Activated T-cell treated with anti-CD3 and anti-CD28 coated beads, Interleukin-2, amount 50 U/mL, for 24 hours (primary cell): ENCODE results near the gene CFAP45.

Experiments used
- DNase-seq: peaks from one replicate; pipeline ENCODE4 v3.0.0-alpha.2; 2020
- H3K27ac Mint-ChIP-seq: 2 replicates; pipeline ENCODE4 v1.8.0; 2020; ENCODE audit warnings: mild to moderate bottlenecking, mixed read lengths
- H3K27me3 Mint-ChIP-seq: 2 replicates; pipeline ENCODE4 v1.8.0; 2020; ENCODE audit warnings: mixed read lengths
- H3K36me3 Mint-ChIP-seq: 2 replicates; pipeline ENCODE4 v1.8.0; 2020; ENCODE audit warnings: low read depth, mixed read lengths
- H3K4me1 Mint-ChIP-seq: 2 replicates; pipeline ENCODE4 v1.8.0; 2020; ENCODE audit warnings: low read depth, mixed read lengths
- H3K4me3 Mint-ChIP-seq: 2 replicates; pipeline ENCODE4 v1.8.0; 2020; ENCODE audit warnings: mild to moderate bottlenecking, moderate library complexity, mixed read lengths
- H3K9me3 Mint-ChIP-seq: 2 replicates; pipeline ENCODE4 v1.8.0; 2020; ENCODE audit warnings: mixed read lengths

CFAP45 gene

DNA sequence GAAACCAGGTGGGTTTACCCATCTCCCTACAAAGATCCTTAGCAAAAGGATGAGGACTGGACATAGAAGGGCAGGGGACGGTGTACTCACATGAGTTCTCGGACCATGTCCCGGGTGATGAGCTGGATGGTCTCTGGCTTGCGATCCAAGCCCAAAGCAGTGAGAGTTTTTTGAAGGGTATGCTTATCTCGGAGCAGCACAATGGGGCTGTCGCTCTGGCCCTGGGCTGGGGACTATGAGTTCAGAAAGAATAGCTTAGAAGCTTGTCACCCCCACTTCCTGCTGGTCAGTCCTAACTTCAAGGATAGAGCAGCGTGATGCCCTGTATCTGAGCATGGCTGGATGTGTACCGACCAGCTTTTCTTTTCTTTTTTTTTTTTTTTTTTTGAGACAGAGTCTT is 9.6 kb downstream of the CFAP45 start:
- H3K4me3 Mint-ChIP-seq: no peak overlapping the region
- H3K9me3 Mint-ChIP-seq: no peaks in the 10 kb centered on the region
- no peak for DNase-seq
- H3K27me3 Mint-ChIP-seq: no peaks in the 10 kb centered on the region
- peaks cover 13% of the 10 kb centered on the region for H3K4me1 Mint-ChIP-seq
- H3K27ac Mint-ChIP-seq: peak overlapping the region; percentile 0
- no peaks in the 10 kb centered on the region for H3K36me3 Mint-ChIP-seq

DNA sequence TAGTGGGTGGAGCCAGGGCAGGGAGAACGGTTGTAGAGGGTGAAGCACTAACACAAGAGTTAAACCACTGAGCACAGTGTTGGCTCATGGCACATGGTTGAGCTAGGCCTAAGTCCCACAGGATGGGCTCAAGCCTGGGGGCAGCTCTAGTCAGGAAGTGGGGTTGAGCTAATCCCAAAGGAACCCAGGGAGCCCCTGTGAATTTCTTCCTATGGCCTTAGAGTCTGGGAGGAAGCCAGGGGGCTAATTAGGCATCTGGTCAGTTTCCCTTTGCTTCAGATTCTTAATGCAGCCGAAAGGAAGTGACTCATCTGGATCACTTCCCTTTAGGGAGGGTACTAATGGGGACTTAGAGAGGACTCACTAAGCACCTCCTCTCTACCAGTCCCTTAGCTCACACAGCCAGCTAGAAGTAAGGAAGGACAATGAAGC is 10.1 kb downstream of the CFAP45 start:
- Mint-ChIP-seq H3K4me3 (no peak overlapping the region), H3K9me3 (no peaks in the 10 kb centered on the region), H3K4me1 (peaks cover 13% of the 10 kb centered on the region), H3K36me3 (no peaks in the 10 kb centered on the region), H3K27ac (no peak overlapping the region), H3K27me3 (no peaks in the 10 kb centered on the region)
- no peak for DNase-seq

DNA sequence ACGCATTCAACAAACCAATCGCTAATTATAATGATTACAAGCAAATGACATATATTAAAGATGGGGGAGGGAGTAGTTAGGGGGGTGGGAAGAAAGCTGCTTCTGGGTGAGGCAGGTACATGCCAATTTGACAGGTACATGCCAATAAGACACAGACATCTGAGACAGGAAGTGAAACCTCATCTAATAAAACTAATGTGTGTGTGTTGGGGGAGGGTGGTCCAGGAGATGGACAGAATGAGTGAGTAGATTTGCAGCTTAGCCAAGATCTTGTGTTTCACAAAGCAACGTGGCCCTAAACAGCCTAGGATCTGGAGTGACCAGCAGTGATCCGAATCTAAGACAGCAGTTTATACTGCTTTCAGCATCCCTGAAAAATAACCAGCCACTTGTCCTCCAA is 10.8 kb downstream of the CFAP45 start:
- DNase-seq: no peak
- H3K4me3 Mint-ChIP-seq: no peak overlapping the region
- H3K27ac Mint-ChIP-seq: no peak overlapping the region
- H3K27me3 Mint-ChIP-seq: no peaks in the 10 kb centered on the region
- peaks cover 13% of the 10 kb centered on the region for H3K4me1 Mint-ChIP-seq
- H3K36me3 Mint-ChIP-seq: no peaks in the 10 kb centered on the region
- H3K9me3 Mint-ChIP-seq: no peaks in the 10 kb centered on the region

DNA sequence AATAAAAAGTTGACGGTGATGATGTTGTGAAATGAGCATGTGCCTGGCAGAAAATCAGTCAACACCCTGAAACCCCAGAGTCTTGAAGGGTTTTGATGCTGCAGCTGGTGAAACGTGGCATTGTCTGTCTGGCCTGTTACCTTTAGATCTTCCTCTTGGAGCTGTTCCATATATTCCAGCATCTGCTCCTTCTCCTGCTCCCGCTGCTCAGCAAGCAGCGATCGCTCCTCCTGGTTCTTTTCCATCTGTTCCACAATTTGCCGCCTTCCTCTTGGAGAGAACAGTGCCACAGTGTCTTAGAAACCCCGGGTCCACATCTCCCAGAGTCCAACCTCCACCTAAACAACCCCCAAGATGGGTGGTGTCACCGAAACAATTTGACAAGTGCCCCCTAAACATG is 15.7 kb downstream of the CFAP45 start:
- H3K27me3 Mint-ChIP-seq: no peaks in the 10 kb centered on the region
- H3K4me1 Mint-ChIP-seq: peaks cover 2% of the 10 kb centered on the region
- H3K9me3 Mint-ChIP-seq: no peaks in the 10 kb centered on the region
- no peak overlapping the region for H3K27ac Mint-ChIP-seq
- no peak for DNase-seq
- no peaks in the 10 kb centered on the region for H3K36me3 Mint-ChIP-seq
- H3K4me3 Mint-ChIP-seq: no peak overlapping the region

DNA sequence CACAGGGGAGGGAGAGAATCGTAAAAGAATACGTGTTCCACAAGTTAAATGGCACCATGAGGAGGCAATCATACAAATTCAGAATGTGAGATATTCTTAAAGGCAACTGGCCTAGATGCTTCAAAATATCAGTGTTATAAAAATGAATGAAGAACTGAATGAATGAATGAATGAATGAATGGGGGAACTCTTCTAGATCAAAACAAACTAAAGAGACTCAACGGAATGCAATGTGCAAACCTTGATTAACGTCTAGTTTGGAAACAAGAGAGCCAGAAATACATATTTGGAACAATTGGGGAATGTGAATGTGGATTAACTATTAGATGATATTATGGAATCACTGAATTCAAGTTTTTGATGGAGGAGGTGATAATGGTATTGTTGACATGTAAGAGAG is 16.8 kb downstream of the CFAP45 start:
- Mint-ChIP-seq H3K4me1 (no peaks in the 10 kb centered on the region), H3K9me3 (no peaks in the 10 kb centered on the region), H3K27me3 (no peaks in the 10 kb centered on the region), H3K4me3 (no peak overlapping the region), H3K27ac (no peak overlapping the region), H3K36me3 (no peaks in the 10 kb centered on the region)
- DNase-seq: no peak

DNA sequence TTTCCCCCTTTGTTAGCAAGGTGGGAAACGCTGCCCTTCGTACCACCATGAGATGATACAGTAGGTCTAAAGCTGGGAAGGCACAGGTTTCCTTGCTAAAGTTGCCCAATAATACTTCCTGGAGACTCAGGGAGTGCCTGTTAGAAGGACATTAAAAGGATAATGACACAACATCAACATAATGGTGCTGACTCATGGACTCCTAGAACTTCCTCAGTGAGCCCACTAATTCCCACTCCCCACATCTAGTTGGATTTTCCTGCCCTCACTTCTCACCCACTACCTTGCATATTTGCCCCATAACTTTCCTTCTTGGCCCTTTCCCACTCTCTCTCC is 17.5 kb downstream of the CFAP45 start:
- no peaks in the 10 kb centered on the region for H3K27me3 Mint-ChIP-seq
- DNase-seq: no peak
- no peak overlapping the region for H3K27ac Mint-ChIP-seq
- H3K4me1 Mint-ChIP-seq: no peaks in the 10 kb centered on the region
- H3K9me3 Mint-ChIP-seq: no peaks in the 10 kb centered on the region
- no peak overlapping the region for H3K4me3 Mint-ChIP-seq
- no peaks in the 10 kb centered on the region for H3K36me3 Mint-ChIP-seq

DNA sequence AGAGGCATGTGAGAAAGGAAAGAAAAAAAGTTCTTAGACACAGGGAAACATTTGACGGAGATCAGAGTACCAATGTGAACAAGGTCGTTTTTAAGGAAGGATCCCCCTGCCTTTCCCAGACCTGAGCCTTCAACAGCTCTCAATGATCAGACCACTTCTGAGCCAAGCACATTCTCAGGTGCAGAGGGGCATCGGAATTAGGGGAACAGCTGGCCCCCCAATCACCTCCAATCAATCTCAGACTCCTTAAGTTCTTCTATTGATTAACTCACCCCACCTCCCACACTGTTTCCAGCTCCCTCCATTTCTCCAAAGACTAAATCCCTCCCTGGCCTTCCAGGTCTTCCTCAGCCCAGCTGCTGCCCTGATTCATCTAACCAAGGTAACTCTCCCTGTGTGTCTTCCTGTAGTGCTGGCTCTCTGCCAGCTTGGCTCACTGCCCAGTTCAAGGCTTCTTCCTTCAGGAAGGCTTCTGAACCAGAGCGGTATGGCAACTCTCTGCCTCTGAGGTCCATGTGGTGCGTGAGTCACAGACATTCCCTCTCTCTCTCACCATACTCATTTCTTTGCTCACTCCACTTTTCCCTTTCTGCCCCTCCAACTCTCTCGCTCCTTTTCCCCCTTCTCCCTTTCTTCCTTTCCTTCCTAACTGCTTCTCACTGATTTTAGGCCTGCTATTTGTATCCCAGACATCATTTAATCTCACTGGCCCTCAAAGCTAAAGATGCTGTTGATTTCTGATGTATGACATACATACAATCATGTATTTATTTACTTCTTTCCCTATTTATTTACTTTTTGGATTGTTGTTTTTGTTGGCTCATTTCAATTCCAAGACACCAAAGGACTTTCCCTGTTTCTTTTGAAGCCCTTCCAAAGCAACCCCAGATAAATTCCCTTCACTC is 18.1 kb downstream of the CFAP45 start:
- Mint-ChIP-seq H3K4me3 (no peak overlapping the region), H3K9me3 (no peaks in the 10 kb centered on the region), H3K36me3 (no peaks in the 10 kb centered on the region), H3K27ac (no peak overlapping the region), H3K27me3 (no peaks in the 10 kb centered on the region), H3K4me1 (no peaks in the 10 kb centered on the region)
- no peak for DNase-seq

DNA sequence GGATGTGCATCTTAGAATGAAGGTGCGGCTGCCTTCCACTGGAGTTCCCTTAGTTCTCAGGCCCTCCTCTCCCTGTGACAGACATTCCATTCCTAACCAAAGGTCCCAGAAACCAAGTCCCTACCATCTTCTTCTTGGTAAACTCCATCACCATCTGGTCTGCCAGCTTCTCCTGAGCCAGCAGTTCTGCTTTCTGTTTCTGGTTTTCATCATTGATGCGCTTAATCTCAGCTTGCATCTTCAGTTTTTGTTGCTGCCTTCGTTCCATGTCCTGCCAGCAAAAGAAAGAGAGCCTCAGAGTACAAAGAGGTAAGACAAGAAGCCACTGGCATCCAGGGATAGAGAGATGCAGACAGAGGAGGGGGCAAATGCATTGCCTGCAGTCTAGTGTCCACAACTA is 19.5 kb downstream of the CFAP45 start:
- H3K27ac Mint-ChIP-seq: no peak overlapping the region
- no peak for DNase-seq
- no peaks in the 10 kb centered on the region for H3K9me3 Mint-ChIP-seq
- no peak overlapping the region for H3K4me3 Mint-ChIP-seq
- H3K4me1 Mint-ChIP-seq: no peaks in the 10 kb centered on the region
- H3K36me3 Mint-ChIP-seq: no peaks in the 10 kb centered on the region
- H3K27me3 Mint-ChIP-seq: no peaks in the 10 kb centered on the region

DNA sequence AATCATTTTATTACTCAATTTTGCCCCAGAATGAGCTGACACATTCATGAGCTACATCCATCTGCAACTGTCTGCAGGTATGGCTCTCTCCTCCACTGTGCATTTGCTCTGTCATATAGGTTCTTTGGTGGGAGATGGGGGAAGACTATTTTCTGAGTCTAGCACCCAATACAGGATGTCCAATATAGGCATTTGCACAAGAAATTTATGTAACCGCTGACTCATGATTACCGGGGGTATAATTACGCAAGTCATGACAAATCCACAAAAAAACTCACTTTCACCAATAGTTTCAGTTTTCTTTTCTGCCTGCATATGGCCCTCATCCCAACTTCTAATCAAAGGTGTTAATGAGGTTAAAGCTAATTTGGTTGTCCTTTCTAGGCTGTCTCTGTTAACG is 20.0 kb downstream of the CFAP45 start:
- DNase-seq: no peak
- H3K4me3 Mint-ChIP-seq: no peak overlapping the region
- no peaks in the 10 kb centered on the region for H3K36me3 Mint-ChIP-seq
- no peak overlapping the region for H3K27ac Mint-ChIP-seq
- no peaks in the 10 kb centered on the region for H3K9me3 Mint-ChIP-seq
- no peaks in the 10 kb centered on the region for H3K27me3 Mint-ChIP-seq
- no peaks in the 10 kb centered on the region for H3K4me1 Mint-ChIP-seq

DNA sequence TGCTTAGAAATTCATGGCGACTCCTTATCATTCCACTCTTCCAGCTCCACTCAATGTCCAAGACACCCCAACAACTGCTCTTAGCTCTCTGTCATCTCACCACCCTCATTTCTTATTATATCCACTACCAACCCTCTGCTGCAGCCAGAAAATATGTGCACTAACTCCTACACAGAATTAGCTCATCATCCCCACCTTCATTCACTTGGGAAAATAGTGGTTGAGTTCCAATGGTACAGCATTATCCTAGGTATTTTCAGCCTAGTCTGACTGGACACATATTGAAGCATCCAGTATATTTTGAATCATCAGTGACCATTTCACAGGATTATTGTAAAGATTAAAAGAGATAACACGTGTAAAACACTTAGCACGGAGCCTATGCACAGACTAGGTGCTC is 20.8 kb downstream of the CFAP45 start:
- no peak overlapping the region for H3K4me3 Mint-ChIP-seq
- H3K36me3 Mint-ChIP-seq: no peaks in the 10 kb centered on the region
- no peaks in the 10 kb centered on the region for H3K27me3 Mint-ChIP-seq
- H3K9me3 Mint-ChIP-seq: no peaks in the 10 kb centered on the region
- no peak for DNase-seq
- H3K27ac Mint-ChIP-seq: no peak overlapping the region
- H3K4me1 Mint-ChIP-seq: no peaks in the 10 kb centered on the region

DNA sequence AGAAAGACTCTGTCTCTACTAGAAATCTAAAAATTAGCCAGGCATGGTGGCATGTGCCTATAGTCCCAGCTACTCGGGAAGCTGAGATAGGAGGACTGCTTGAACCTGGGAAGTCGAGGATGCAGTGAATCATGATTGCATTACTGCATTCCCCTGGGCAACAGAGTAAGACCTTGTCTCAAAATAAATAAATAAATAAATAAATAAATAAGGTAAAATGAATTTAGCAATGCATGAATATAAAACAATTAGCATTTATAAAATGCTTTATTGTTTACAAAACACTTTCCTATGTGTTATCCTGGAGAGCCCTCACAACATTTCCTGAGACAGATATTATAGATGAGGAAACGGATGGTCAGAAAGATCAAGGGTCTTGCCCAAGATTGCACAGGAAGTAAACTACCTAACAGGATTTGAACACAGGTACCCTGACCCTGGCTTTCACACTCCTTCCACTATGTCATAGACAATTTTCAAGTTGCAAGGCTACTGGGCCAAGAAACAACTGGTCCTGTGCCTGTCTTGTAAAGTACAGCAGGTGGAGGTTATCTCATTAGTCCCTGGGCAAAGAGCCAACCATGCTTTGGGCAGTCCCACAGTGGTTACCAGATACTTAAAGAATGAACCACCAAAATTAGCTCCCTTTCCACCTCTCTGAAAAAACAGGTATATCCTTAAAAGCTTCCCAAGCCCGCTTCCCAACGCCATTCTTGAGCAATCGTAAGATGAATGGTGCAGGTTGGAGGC is 22.1 kb downstream of the CFAP45 start:
- H3K36me3 Mint-ChIP-seq: no peaks in the 10 kb centered on the region
- no peaks in the 10 kb centered on the region for H3K9me3 Mint-ChIP-seq
- no peak for DNase-seq
- no peaks in the 10 kb centered on the region for H3K4me1 Mint-ChIP-seq
- H3K4me3 Mint-ChIP-seq: no peak overlapping the region
- no peaks in the 10 kb centered on the region for H3K27me3 Mint-ChIP-seq
- no peak overlapping the region for H3K27ac Mint-ChIP-seq

DNA sequence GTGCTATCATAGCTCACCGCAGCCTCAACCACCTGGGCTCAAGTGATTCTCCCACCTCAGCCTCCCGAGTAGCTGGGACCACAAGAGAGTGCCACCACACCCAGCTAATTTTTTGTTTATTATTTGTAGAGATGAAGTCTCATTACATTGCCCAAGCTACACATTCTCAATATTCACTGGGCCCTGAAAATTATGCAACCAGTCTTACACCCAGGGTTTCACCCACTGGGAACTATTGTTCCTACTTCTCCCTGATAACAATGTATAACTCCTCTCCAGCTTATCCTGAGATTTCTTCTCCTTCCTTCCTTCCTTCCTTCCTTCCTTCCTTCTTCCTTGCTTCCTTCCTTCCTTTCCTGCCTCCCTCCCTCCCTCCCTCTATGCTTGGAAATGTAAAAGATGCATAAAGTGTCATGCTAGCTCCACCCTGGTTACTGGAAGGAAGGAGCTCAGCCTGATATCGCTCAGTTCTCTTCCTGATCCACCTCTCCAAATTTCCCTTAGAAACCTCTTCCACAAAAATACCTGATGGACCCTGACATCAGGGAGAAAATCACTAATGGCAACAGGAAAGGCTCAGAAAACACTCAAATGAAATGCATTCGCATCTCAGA is 26.3 kb downstream of the CFAP45 start:
- peaks cover 7% of the 10 kb centered on the region for H3K4me1 Mint-ChIP-seq
- no peaks in the 10 kb centered on the region for H3K27me3 Mint-ChIP-seq
- no peak overlapping the region for H3K4me3 Mint-ChIP-seq
- H3K36me3 Mint-ChIP-seq: no peaks in the 10 kb centered on the region
- DNase-seq: no peak
- no peak overlapping the region for H3K27ac Mint-ChIP-seq
- no peaks in the 10 kb centered on the region for H3K9me3 Mint-ChIP-seq

DNA sequence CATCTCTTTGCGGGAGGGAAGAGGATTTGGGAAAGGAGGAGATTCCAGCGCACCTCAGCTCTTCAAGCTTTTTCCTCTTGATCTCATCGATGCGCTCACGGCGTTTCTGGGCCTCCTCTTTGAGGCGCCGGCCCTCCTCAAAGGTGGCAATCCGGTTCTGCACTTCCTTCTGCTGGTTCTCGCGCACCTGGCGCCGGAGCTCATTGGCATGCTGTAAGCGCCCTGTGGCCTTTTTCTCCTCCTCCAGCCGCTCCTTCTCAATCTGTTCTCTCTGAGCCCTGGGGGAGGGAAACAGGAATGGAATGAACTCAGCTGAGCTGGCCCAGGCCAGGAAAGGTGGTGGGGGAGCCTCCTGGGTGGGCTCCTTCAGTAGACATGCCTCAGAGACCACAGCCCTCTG is 27.1 kb downstream of the CFAP45 start:
- Mint-ChIP-seq H3K4me1 (peaks cover 7% of the 10 kb centered on the region), H3K36me3 (no peaks in the 10 kb centered on the region), H3K27me3 (no peaks in the 10 kb centered on the region), H3K27ac (no peak overlapping the region), H3K4me3 (no peak overlapping the region), H3K9me3 (no peaks in the 10 kb centered on the region)
- no peak for DNase-seq

DNA sequence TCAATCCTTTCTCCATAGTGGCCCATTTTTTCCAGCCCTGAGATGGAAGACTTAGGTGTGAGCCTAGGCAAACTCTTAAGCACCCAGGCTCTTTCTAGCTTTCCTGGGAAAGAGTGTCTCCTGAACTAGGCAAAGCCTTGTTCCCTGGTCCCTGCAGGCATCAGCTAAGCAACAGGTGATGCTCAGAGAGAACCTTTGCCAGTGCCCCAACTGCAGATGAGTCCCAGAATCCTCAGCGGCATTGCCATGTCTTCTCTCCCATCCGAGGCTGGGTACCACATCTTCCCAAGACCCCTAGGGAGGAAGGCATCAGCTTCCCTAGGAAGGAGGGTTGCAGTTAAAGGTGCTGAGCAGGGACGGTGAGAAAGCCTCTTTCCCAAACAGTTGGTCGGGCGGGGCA is 29.3 kb downstream of the CFAP45 start:
- no peak overlapping the region for H3K4me3 Mint-ChIP-seq
- no peaks in the 10 kb centered on the region for H3K27me3 Mint-ChIP-seq
- H3K27ac Mint-ChIP-seq: no peak overlapping the region
- H3K9me3 Mint-ChIP-seq: no peaks in the 10 kb centered on the region
- H3K36me3 Mint-ChIP-seq: no peaks in the 10 kb centered on the region
- no peak for DNase-seq
- peaks cover 18% of the 10 kb centered on the region for H3K4me1 Mint-ChIP-seq

DNA sequence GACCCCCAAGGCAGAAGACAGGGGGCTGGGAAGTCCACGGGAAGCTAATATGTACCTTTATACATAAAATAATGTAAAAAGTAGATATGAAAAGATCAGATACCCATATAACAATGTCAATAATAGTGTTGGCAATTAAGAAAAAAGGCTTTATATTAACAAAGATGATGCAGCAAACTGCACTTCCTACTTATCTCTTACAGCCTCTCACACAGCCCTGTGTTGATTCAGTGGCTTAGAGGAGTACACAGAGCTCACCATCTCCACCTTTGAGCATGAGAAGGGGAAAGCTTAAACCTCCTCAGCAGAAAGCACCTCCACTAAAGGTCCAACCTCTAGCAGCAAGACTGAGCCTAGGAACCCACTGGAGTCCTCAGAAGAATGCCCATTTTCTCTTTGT is 30.4 kb downstream of the CFAP45 start:
- peaks cover 18% of the 10 kb centered on the region for H3K4me1 Mint-ChIP-seq
- no peaks in the 10 kb centered on the region for H3K27me3 Mint-ChIP-seq
- H3K36me3 Mint-ChIP-seq: no peaks in the 10 kb centered on the region
- no peaks in the 10 kb centered on the region for H3K9me3 Mint-ChIP-seq
- DNase-seq: no peak
- no peak overlapping the region for H3K27ac Mint-ChIP-seq
- no peak overlapping the region for H3K4me3 Mint-ChIP-seq
